HG02884 (cell line): ENCODE measurements around the gene SHOX.
"Not testable (repeated sequence)": the region's sequence is repeated elsewhere in the genome, so short reads cannot be mapped to it uniquely, and the experiment has no call there.

ENCODE experiments used
- ATAC-seq: cut with Tn5 transposase; IDR thresholded peaks from one replicate; pipeline ENCODE4 v1.9.1; 2021; ENCODE audit warnings: mild to moderate bottlenecking, moderate library complexity; ENCODE audit not compliant: unreplicated experiment

The SHOX gene

DNA sequence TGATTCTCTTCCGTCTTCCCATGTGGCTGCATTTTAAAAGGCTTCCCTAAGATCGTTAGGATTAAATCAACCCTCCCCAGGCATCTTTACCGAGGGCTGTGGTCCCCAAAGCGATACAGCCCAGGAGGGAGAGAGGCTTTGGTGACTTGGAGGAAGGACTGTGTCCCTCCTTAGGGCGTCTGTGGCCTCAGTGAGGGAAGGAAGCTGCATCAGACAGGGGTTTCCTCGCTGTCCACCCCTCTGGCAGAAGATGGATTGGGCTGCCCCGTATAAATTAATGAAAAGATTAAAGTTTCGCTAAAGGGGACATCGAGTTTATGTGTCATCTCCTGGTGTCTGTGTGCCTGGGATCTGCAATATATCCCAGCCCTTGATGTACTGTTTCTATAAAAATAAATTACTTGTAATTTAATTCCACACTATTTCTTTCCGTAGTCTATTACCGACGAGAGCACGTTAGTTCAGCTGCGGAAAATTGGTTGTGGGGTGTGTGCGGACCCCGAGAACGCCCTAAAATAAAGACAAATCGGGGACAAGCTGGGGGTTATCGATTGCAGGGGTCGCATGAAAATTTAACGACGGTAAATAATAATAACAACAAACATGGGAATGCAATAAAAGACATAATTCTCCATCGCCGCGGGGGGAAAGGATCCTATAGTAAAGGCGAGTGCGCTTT lies 6.5 kb downstream of the SHOX start:
- no peak for ATAC-seq

DNA sequence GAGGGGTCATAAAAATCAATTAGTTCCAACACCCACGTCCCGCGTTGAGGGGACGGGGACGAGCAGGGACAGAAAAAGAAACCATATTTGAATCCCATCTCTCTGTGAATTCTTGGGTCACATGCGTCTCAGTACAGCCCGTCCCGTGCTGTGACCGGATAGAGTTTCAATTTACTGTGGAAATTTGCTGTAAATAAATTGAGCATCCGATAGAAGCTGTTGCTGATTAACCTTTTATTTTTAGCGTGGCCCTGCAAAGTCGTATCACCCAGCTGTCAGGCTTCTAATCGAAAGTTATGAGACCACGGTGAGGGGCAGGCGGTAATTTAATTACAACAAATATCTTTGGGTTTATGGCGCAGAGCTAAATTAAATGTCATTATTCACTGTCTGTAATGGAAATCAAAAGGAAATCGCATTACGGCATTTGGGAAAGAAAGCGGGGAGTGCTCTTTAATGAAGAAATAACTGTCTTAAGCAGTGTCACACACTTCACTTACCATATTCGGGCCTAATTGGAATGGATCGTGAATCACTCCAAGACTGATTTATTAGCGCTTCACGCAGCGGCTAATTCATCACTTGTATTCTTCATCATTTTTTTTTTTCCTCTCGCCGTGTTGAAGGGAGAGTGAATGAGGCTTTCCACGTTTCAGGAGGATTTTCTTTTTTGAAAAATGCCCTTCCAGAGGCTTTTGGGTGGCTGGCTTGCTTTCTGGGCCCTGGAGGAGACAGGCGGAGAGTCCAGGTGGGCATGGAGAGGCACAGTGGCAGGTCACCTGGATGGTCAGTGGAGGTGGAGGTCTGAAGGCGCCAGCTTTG lies 7.3 kb downstream of the SHOX start:
- ATAC-seq = no peak

DNA sequence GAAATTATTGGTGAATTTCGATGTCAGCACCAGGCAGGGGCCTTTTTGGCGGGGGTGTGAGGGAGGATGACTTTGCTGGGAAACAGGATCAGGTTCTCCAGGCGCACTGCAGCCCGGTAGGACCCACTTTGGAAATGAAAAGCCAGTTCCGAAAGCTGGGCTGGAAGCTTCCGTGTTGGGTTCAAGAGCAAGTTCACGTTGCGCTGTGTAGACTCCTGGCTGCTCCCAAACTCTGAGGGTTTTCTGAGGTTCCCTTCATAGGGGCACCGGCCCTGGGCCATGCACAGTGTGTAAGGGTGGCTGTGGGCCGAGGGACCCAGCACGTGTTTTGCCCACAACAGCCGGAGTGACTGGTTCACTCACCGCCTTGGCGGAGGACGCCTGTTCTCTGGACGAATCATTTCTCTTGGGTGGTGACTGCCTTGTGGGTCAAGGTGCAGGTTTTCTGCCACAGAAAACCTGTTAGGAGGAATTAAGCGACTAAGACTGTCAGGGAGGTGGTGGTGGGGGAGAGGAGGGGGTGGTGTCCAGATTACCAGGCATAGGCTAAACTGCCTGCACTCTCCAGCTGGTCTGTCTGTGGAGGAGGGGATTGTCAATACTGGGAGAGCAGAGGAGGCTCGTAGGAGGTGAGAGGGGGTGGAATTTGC lies 8.0 kb downstream of the SHOX start:
- ATAC-seq = no peak

DNA sequence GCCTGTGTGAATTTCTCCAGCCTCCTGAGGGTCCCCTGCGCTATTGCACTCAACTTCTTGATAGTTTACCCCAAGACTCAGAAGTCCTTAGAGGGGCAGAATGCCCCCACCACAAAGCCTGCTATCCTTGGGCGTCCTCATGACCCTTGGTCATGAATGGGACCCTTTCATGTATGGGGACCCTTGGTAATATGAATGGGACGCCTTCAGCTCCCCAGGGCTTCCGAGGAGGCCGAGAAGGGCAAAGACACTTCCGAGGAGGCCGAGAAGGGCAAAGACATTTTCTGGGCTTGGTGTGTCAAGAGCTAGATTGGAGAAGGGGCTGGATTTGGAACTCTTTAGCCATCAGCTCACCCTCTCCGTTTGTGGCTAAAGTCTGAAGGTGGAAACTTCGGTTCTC lies 8.6 kb downstream of the SHOX start:
- no peak for ATAC-seq

GRCh38 chrX:640641-641040 lies 10.1 kb downstream of the SHOX start:
- ATAC-seq = no peak

DNA sequence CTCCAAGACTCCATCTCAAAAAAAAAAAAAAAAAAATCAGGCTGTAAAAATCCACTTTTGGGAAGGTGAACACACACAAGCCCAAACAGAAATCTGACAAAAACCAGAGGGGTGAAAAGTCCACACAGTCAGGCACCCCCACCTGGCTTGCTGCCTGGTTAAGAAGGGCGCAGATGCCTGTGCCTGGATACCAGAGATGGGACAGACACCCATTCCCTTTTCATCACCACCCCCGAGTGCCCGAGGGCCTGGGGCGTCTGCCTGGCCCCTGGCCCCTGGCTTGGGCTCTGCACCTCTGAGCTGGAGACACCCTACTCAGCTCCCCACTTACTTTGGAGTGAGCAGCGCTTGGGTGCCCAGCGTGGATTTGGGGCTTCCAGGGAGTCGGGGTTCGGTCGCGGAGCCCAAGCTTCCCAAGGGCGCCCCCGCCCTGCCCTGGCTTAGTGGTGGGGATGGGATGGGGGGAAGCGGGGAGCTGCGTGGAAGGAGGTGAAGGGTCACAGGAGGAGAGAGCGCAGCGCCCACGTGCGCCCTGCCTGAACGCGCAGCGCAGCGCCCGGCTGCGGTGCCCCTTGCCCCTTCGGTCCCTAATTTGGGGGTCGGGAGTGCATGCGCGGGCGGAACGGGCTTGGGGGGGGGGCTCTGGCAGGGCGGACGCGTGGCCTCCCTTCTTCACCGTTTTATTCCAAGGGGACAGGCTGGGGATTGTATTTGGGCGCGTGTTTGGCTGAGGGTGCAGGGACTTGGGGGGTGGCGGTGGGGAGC lies 11.3 kb downstream of the SHOX start:
- no peak for ATAC-seq

- ATAC-seq = no peak
These were observed 12.0 kb downstream of the SHOX start for GRCh38 chrX:642436-643240.

DNA sequence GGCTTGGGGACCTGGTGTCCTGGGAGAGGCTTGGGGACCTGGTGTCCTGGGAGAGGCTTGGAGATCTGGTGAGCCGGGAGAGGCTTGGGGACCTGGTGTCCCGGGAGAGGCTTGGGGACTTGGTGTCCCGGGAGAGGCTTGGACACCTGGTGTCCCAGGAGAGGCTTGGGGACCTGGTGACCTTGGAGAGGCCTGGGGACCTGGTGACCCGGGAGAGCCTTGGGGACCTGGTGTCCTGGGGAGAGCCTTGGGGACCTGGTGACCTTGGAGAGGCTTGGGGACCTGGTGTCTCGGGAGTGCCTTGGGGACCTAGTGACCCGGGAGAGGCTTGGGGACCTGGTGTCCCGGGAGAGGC lies 12.6 kb downstream of the SHOX start:
- no peak for ATAC-seq

- no peak for ATAC-seq
These were observed 13.3 kb downstream of the SHOX start for GRCh38 chrX:643911-644303.

GRCh38 chrX:644304-645281 lies 14.0 kb downstream of the SHOX start:
- ATAC-seq = no peak

- no peak for ATAC-seq
These were observed 15.6 kb downstream of the SHOX start for GRCh38 chrX:646228-646495.

- no peak for ATAC-seq
These were observed 16.2 kb downstream of the SHOX start for GRCh38 chrX:646796-647195.

GRCh38 chrX:649166-649565 lies 18.6 kb downstream of the SHOX start:
- ATAC-seq = no peak

- ATAC-seq = no peak
These were observed 19.7 kb downstream of the SHOX start for GRCh38 chrX:650324-650723.

GRCh38 chrX:650811-651210 lies 20.2 kb downstream of the SHOX start:
- ATAC-seq = no peak

GRCh38 chrX:651922-652321 lies 21.3 kb downstream of the SHOX start:
- not testable (repeated sequence) for ATAC-seq

- ATAC-seq = no peak
These were observed 21.8 kb downstream of the SHOX start for GRCh38 chrX:652341-652741.

DNA sequence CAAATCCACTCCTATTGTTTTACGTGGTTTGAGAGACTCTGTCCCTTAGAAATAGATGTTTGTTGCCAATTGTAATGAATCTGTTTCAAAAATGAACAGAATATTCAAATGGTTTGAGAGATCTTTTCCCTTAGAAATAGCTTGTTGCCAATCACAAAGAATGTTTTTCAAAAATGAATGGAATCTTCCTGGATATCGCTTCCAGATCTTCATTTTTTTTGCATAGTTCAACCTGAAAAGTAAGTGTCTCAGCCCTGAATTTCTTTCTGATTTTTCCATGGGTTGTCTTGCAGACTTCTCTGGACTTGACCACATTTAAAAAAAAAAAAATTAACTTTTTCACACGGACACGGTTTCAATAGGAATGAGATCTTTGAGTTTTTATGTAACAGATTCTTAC lies 22.7 kb downstream of the SHOX start:
- no peak for ATAC-seq

GRCh38 chrX:661154-661553 lies 30.6 kb downstream of the SHOX start:
- no peak for ATAC-seq

DNA sequence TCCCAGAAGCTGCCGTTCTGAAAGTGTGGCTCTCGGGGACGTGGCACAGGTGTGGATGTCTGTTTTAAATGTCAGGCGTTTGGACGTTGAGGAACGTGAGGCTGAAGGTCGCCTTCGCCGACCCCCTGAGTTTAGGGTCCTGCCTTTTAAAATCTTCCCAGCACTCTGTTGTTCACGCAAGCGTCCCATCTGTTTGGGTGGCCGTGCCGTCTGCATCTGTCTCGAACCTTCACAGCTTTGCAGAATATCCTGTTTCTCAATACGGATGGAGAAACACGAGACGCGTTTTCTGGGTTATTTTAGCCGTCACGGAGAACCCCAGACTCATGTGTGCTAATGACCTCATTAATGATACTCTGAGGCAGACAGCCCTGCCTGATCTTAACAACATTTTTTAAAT lies 31.5 kb downstream of the SHOX start:
- no peak for ATAC-seq
